ENCODE measurements around the gene C1QL4. TPM values are rescaled to one million over a fixed set of nuclear protein-coding genes. Genes with fewer than 3 reads are reported as not detected.

C1QL4 gene
- total RNA-seq, 1 experiment from 2014 or later = 2.1 TPM

GRCh38 chr12:49292729-49293055 lies 44.3 kb downstream of the C1QL4 start:
- TF ChIP-seq REST (IDR thresholded peaks at IDR 0.05; ENCODE audit: insufficient read depth in 1 of 2, low read depth in 2 of 2, low read length in 1 of 2) = no peak
- TF ChIP-seq TCF7L2 (IDR thresholded peaks at IDR 0.05; ENCODE audit: low read depth, low read length) = no peak
- no peak for TF ChIP-seq CTCF (IDR thresholded peaks at IDR 0.05)
- TF ChIP-seq POLR2AphosphoS5 (IDR thresholded peaks at IDR 0.05; ENCODE audit: low read depth, low read length) = no peak
- no peak for TF ChIP-seq SIN3A (IDR thresholded peaks at IDR 0.05; ENCODE audit: borderline replicate concordance, insufficient read depth, low read depth, low read length)
- Histone ChIP-seq H3K9me3 (ENCODE audit: control insufficient read depth, insufficient read depth, low read depth, low read length) (no peaks in the 10 kb centered on the region), H3K4me1 (ENCODE audit: control insufficient read depth, insufficient read depth, low read length) (peaks cover 7% of the 10 kb centered on the region), H3K27ac (ENCODE audit: low read length) (no peak overlapping the region), H3K4me3 (ENCODE audit: low read depth in 2 of 2, low read length in 2 of 2) (no peak overlapping the region), H3K27me3 (ENCODE audit: control insufficient read depth, insufficient read depth, low read length) (no peaks in the 10 kb centered on the region), H3K36me3 (ENCODE audit: control insufficient read depth, insufficient read depth, low read length) (no peaks in the 10 kb centered on the region)
- no TSS peak for BruUV-seq (replicated peaks)
- in situ Hi-C loops (cut with HindIII; ENCODE audit: low pct_unique_long_range_greater_than_20kb, low sequenced_read_pairs) = no loop called here
- ChIA-PET CTCF (interaction anchor here (1.1 to 1.3 kb wide), 2 partner anchors 49 to 55 kb away, joined by 3 to 4 read pairs; no protein-coding TSS in a partner anchor), POLR2A (no interaction called here)
- ATAC-seq (no peak), DNase-seq (ENCODE audit: low read depth, low spot score) (no peak)
- intact Hi-C loops (cut with micrococcal nuclease; ENCODE audit: unreplicated experiment) = no loop called here

GRCh38 chr12:49288922-49289555 lies 47.9 kb downstream of the C1QL4 start:
- Histone ChIP-seq H3K9me3 (ENCODE audit: control insufficient read depth, insufficient read depth, low read depth, low read length) (no peaks in the 10 kb centered on the region), H3K4me3 (ENCODE audit: low read depth in 2 of 2, low read length in 2 of 2) (no peak overlapping the region), H3K36me3 (ENCODE audit: control insufficient read depth, insufficient read depth, low read length) (no peaks in the 10 kb centered on the region), H3K27me3 (ENCODE audit: control insufficient read depth, insufficient read depth, low read length) (no peaks in the 10 kb centered on the region), H3K4me1 (ENCODE audit: control insufficient read depth, insufficient read depth, low read length) (peaks cover under 1% of the 10 kb centered on the region; the same call in 1 of the 2 replicates), H3K27ac (ENCODE audit: low read length) (no peak overlapping the region)
- DNase-seq (ENCODE audit: low read depth, low spot score) = no peak
- intact Hi-C loops (cut with micrococcal nuclease; ENCODE audit: unreplicated experiment) (loop anchor here (5.0 kb wide), 1 partner anchor 48 kb away; the partner anchor contains the start of gene C1QL4), in situ Hi-C loops (cut with HindIII; ENCODE audit: low pct_unique_long_range_greater_than_20kb, low sequenced_read_pairs) (no loop called here)
- CTCF ChIA-PET = interaction anchor here (0.5 to 2.4 kb wide), 10 partner anchors 8 to 225 kb away, joined by 3 to 20 read pairs (median 5); partner anchors contain the start of genes C1QL4 and DNAJC22
- POLR2A ChIA-PET = no interaction called here
- BruUV-seq (replicated peaks) = no TSS peak
- no peak; the same call in 1 of the 2 replicates for ATAC-seq
- TF ChIP-seq CTCF (IDR thresholded peaks at IDR 0.05) (no peak), TCF7L2 (IDR thresholded peaks at IDR 0.05; ENCODE audit: low read depth, low read length) (no peak), REST (IDR thresholded peaks at IDR 0.05; ENCODE audit: insufficient read depth in 1 of 2, low read depth in 2 of 2, low read length in 1 of 2) (no peak), POLR2AphosphoS5 (IDR thresholded peaks at IDR 0.05; ENCODE audit: low read depth, low read length) (no peak), SIN3A (IDR thresholded peaks at IDR 0.05; ENCODE audit: borderline replicate concordance, insufficient read depth, low read depth, low read length) (no peak)

All from Panc1 (cell line).